ENCODE measurements around the gene FGD2. TPM values are rescaled to one million over a fixed set of nuclear protein-coding genes. Genes with fewer than 3 reads are reported as not detected.
A peak's percentile ranks its signal among the peaks of the same experiment; 100 is the strongest.

Gene FGD2
- total and polyA plus RNA-seq, 4 donors: 20.4 to 76.7 (median 40.1) TPM

GRCh38 chr6:36961441-36962435 is 43.7 kb upstream of the FGD2 start:
- WGBS, 2 donors: 64 to 70% methylated on average over 39 to 40 of the region's 40 CpGs
- H3K27ac ChIP-seq (ENCODE audit: low read depth in 1 of 2, low read length in 1 of 2): no peak overlapping the region
- H3K36me3 ChIP-seq (ENCODE audit: control insufficient read depth in 4 of 4, insufficient read depth in 4 of 4, low read length in 4 of 4): peaks cover 0 to 4% (median 0%) of the 10 kb centered on the region in 4 donors
- H3K4me3 ChIP-seq: no peak overlapping the region
- no peak overlapping the region for H3K9ac ChIP-seq (ENCODE audit: insufficient read depth in 1 of 2, low read length in 2 of 2)
- no peak for ATAC-seq (ENCODE audit: insufficient read depth, low FRiP score)
- peaks cover 0 to 17% (median 9%) of the 10 kb centered on the region in 5 donors for H3K4me1 ChIP-seq (ENCODE audit: control insufficient read depth in 5 of 5, insufficient read depth in 5 of 5, low read length in 5 of 5)
- H3K27me3 ChIP-seq (ENCODE audit: control insufficient read depth in 3 of 3, insufficient read depth in 3 of 3, low read length in 2 of 3): no peaks in the 10 kb centered on the region
- no peak for DNase-seq
- TF ChIP-seq CTCF (IDR thresholded peaks at IDR 0.05; ENCODE audit: control extremely low read depth, extremely low read depth): no peak
- H3K9me3 ChIP-seq (ENCODE audit: control insufficient read depth in 4 of 4, insufficient read depth in 3 of 4, low read length in 3 of 4): no peaks in the 10 kb centered on the region

GRCh38 chr6:36962874-36963273 is 42.6 kb upstream of the FGD2 start:
- no peak for ATAC-seq (ENCODE audit: insufficient read depth, low FRiP score)

GRCh38 chr6:36963451-36964290 is 41.8 kb upstream of the FGD2 start:
- no peak for TF ChIP-seq CTCF (IDR thresholded peaks at IDR 0.05; ENCODE audit: control extremely low read depth, extremely low read depth)

More at GRCh38 chr6:36962874-36963273, 42.6 kb upstream of the FGD2 start:
- Histone ChIP-seq H3K27ac (ENCODE audit: low read depth in 1 of 2, low read length in 1 of 2) (no peak overlapping the region), H3K4me1 (ENCODE audit: control insufficient read depth in 5 of 5, insufficient read depth in 5 of 5, low read length in 5 of 5) (peaks cover 0 to 17% (median 9%) of the 10 kb centered on the region in 5 donors), H3K9me3 (ENCODE audit: control insufficient read depth in 4 of 4, insufficient read depth in 3 of 4, low read length in 3 of 4) (no peaks in the 10 kb centered on the region), H3K36me3 (ENCODE audit: control insufficient read depth in 4 of 4, insufficient read depth in 4 of 4, low read length in 4 of 4) (peaks cover 0 to 9% (median 2%) of the 10 kb centered on the region in 4 donors), H3K4me3 (no peak overlapping the region), H3K27me3 (ENCODE audit: control insufficient read depth in 3 of 3, insufficient read depth in 3 of 3, low read length in 2 of 3) (no peaks in the 10 kb centered on the region), H3K9ac (ENCODE audit: insufficient read depth in 1 of 2, low read length in 2 of 2) (no peak overlapping the region)
- no peak for TF ChIP-seq CTCF (IDR thresholded peaks at IDR 0.05; ENCODE audit: control extremely low read depth, extremely low read depth)
- peak; percentile 69 to 77 (median 77) for DNase-seq
- 29 to 61% methylated on average over 12 of the region's 12 CpGs for WGBS, 2 donors

More at GRCh38 chr6:36963451-36964290, 41.8 kb upstream of the FGD2 start:
- Histone ChIP-seq H3K4me3 (no peak overlapping the region), H3K27me3 (ENCODE audit: control insufficient read depth in 3 of 3, insufficient read depth in 3 of 3, low read length in 2 of 3) (no peaks in the 10 kb centered on the region), H3K4me1 (ENCODE audit: control insufficient read depth in 5 of 5, insufficient read depth in 5 of 5, low read length in 5 of 5) (peaks cover 0 to 17% (median 9%) of the 10 kb centered on the region in 5 donors), H3K36me3 (ENCODE audit: control insufficient read depth in 4 of 4, insufficient read depth in 4 of 4, low read length in 4 of 4) (peaks cover 3 to 15% (median 6%) of the 10 kb centered on the region in 4 donors), H3K9me3 (ENCODE audit: control insufficient read depth in 4 of 4, insufficient read depth in 3 of 4, low read length in 3 of 4) (no peaks in the 10 kb centered on the region), H3K27ac (ENCODE audit: low read depth in 1 of 2, low read length in 1 of 2) (peak overlapping the region in 1 of 2 donors; percentile 22), H3K9ac (ENCODE audit: insufficient read depth in 1 of 2, low read length in 2 of 2) (no peak overlapping the region)
- WGBS, 2 donors: 47 to 63% methylated on average over 11 of the region's 11 CpGs
- peak; percentile 43 to 71 (median 58) for DNase-seq
- ATAC-seq (ENCODE audit: insufficient read depth, low FRiP score): no peak
